PFSK-1 (cell line): ENCODE measurements around the gene ARID3C.
A peak's percentile ranks its signal among the peaks of the same experiment; 100 is the strongest.

Experiments used
- FOXP2 ChIP-seq: optimal IDR thresholded peaks from 2 replicates; pipeline ENCODE3; 2011; ENCODE audit warnings: borderline replicate concordance, control low read depth, inconsistent platforms; ENCODE audit not compliant: insufficient read depth; ENCODE audit errors: extremely low read length, extremely low read depth
- POLR2AphosphoS5 ChIP-seq: IDR thresholded peaks from 2 replicates; pipeline ENCODE4 v1.6.1; 2012; ENCODE audit warnings: low read depth, mild to moderate bottlenecking, control low read depth, low read length, moderate library complexity
- REST ChIP-seq, 2 experiments: IDR thresholded peaks; 2 replicates each; pipeline versions ENCODE4 v1.6.1 to v1.8.0; 2011 to 2012; ENCODE audit warnings: low read depth in 2 of 2, low read length in 2 of 2, control low read depth in 1 of 2, inconsistent platforms in 1 of 2, mild to moderate bottlenecking in 1 of 2, moderate library complexity in 1 of 2; ENCODE audit not compliant: insufficient read depth in 1 of 2
- SIN3A ChIP-seq: IDR thresholded peaks from 2 replicates; pipeline ENCODE4 v1.6.1; 2012; ENCODE audit warnings: mild to moderate bottlenecking, low read length, moderate library complexity, borderline replicate concordance; ENCODE audit not compliant: insufficient read depth
- TAF1 ChIP-seq: IDR thresholded peaks from 2 replicates; pipeline ENCODE4 v1.6.1; 2012; ENCODE audit warnings: low read length, control low read depth, borderline replicate concordance; ENCODE audit not compliant: insufficient read depth

ARID3C gene

GRCh38 chr9:34576597-34577399, 52.1 kb downstream of the ARID3C start:
- TF ChIP-seq SIN3A, result no peak
- TF ChIP-seq REST (IDR thresholded peaks at IDR 0.05; ENCODE audit: insufficient read depth in 1 of 2, low read depth in 2 of 2, low read length in 2 of 2), result peak; percentile 71 to 79

GRCh38 chr9:34575862-34576596, 52.8 kb downstream of the ARID3C start:
- TF ChIP-seq SIN3A (no peak), REST (IDR thresholded peaks at IDR 0.05; ENCODE audit: insufficient read depth in 1 of 2, low read depth in 2 of 2, low read length in 2 of 2) (no peak), TAF1 (no peak)

GRCh38 chr9:34575241-34575640, 53.6 kb downstream of the ARID3C start:
- TF ChIP-seq POLR2AphosphoS5 (no peak), FOXP2 (no peak), TAF1 (no peak), SIN3A (no peak), REST (IDR thresholded peaks at IDR 0.05; ENCODE audit: insufficient read depth in 1 of 2, low read depth in 2 of 2, low read length in 2 of 2) (no peak)

GRCh38 chr9:34574571-34574970, 54.3 kb downstream of the ARID3C start:
- TF ChIP-seq SIN3A (no peak), FOXP2 (no peak)

GRCh38 chr9:34573599-34574325, 55.1 kb downstream of the ARID3C start:
- TF ChIP-seq FOXP2 (no peak), TAF1 (no peak), POLR2AphosphoS5 (no peak), REST (IDR thresholded peaks at IDR 0.05; ENCODE audit: insufficient read depth in 1 of 2, low read depth in 2 of 2, low read length in 2 of 2) (no peak), SIN3A (no peak)
